ENCODE measurements around the gene PEF1. TPM values are rescaled to one million over a fixed set of nuclear protein-coding genes. Genes with fewer than 3 reads are reported as not detected.

PEF1 gene
- total and polyA plus RNA-seq, 2 of the 8 experiments (the other 6 are each of a cell fraction or from before 2014, with no cell fraction given), result 35.2 to 69.2 TPM

DNA sequence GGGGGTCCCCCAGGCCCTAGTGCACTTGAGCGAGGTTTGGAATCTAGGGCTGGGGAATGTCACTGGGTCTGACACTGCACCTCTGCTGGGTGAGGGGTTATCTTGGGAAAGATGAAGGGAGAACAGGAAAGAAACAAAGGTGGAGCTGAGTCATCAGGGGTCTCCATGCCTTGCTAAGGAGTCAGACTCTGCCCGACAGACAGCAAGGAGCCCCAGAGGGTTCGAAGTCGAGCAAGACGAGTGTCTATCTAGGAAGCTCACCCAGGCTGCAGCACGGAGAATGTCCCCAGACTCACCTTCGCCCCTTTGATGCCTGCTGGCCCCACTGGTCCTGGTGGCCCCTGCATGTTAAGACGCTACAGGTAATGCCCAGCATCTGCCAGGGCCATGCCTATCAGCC lies 41.1 kb upstream of the PEF1 start (continued):
- TF ChIP-seq EP300 (IDR thresholded peaks at IDR 0.05; ENCODE audit: borderline replicate concordance in 1 of 2, low read depth in 2 of 2, low read length in 2 of 2) (no peak), KDM4A (IDR thresholded peaks at IDR 0.05; ENCODE audit: low read depth, low read length, severe bottlenecking) (no peak), RAD21 (IDR thresholded peaks at IDR 0.05 in 1 of 2, conservative IDR thresholded peaks at IDR 0.05 in 1 of 2; ENCODE audit: low read depth in 2 of 2, low read length in 2 of 2) (no peak), ASH2L (IDR thresholded peaks at IDR 0.05; ENCODE audit: low read length) (no peak), CBX8 (IDR thresholded peaks at IDR 0.05; ENCODE audit: borderline replicate concordance, low read depth, low read length) (no peak), JUND (IDR thresholded peaks at IDR 0.05; ENCODE audit: low read length) (no peak), POLR2A (IDR thresholded peaks at IDR 0.05; ENCODE audit: control extremely low read depth in 1 of 2, low read depth in 2 of 2, low read length in 2 of 2) (no peak), BRCA1 (IDR thresholded peaks at IDR 0.05; ENCODE audit: low read depth, low read length) (no peak), BACH1 (IDR thresholded peaks at IDR 0.05; ENCODE audit: low read length) (no peak), TEAD4 (IDR thresholded peaks at IDR 0.05; ENCODE audit: low read depth, low read length) (no peak)
- TF ChIP-seq, protein P1, sequence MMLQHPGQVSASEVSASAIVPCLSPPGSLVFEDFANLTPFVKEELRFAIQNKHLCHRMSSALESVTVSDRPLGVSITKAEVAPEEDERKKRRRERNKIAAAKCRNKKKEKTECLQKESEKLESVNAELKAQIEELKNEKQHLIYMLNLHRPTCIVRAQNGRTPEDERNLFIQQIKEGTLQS (IDR thresholded peaks at IDR 0.05; ENCODE audit: insufficient read depth, low read depth, low read length), result no peak
